CD4-positive, alpha-beta T cell (primary cell): ENCODE results near the gene HSDL1. TPM values are rescaled to one million over a fixed set of nuclear protein-coding genes. Genes with fewer than 3 reads are reported as not detected.

ENCODE experiments used
- ATAC-seq: fragments of 200-7000 bp; cut with Tn5 transposase; one replicate; pipeline ENCODE4 v1.10.0; 2022; ENCODE audit warnings: mild to moderate bottlenecking; ENCODE audit not compliant: poor library complexity
- CTCF ChIA-PET: fragments of 350-600 bp; sonication (Branson Sonifier 250); formaldehyde crosslinking; loops from one replicate; lab custom pipeline; 2021; ENCODE audit warnings: antibody characterized with exemption, inconsistent platforms; lab: Charles Lee
- POLR2A ChIA-PET: fragments of 350-600 bp; sonication (Branson Sonifier 250); formaldehyde crosslinking; loops from one replicate; lab custom pipeline; 2021; ENCODE audit warnings: antibody characterized with exemption, inconsistent platforms; lab: Charles Lee
- DNase-seq, 14 experiments: peaks; one replicate each; pipeline ENCODE4 v3.0.0-alpha.2; 2013 to 2020; ENCODE audit warnings: mixed read lengths in 2 of 14
- H3K27ac ChIP-seq, 2 donors: one replicate each; pipeline versions ENCODE4 v1.5.1 to v1.7.0; 2013; ENCODE audit warnings: low read length in 2 of 2, low read depth in 1 of 2, mild to moderate bottlenecking in 1 of 2
- H3K27me3 ChIP-seq, 2 experiments: 1 replicate in 1 of 2; 2 replicates in 1 of 2; pipeline versions ENCODE4 v1.6.1 to v1.7.0; 2013; ENCODE audit warnings: low read length in 2 of 2, control low read depth in 1 of 2, mild to moderate bottlenecking in 1 of 2, moderate library complexity in 1 of 2; ENCODE audit not compliant: insufficient read depth in 2 of 2, control insufficient read depth in 1 of 2
- H3K36me3 ChIP-seq: one replicate; pipeline ENCODE4 v1.6.1; 2013; ENCODE audit warnings: low read length, control low read depth; ENCODE audit not compliant: insufficient read depth
- H3K4me1 ChIP-seq: one replicate; pipeline ENCODE4 v1.6.1; 2013; ENCODE audit warnings: low read length, control low read depth; ENCODE audit not compliant: insufficient read depth
- H3K4me3 ChIP-seq: one replicate; pipeline ENCODE4 v1.5.1; 2013; ENCODE audit warnings: mild to moderate bottlenecking, low read length, moderate library complexity
- H3K9me3 ChIP-seq, 2 experiments: 1 replicate in 1 of 2; 2 replicates in 1 of 2; pipeline versions ENCODE4 v1.6.1 to v1.7.0; 2013; ENCODE audit warnings: low read length in 2 of 2, mild to moderate bottlenecking in 2 of 2, control low read depth in 1 of 2, moderate library complexity in 1 of 2; ENCODE audit not compliant: control insufficient read depth in 1 of 2, insufficient read depth in 1 of 2
- H3K27ac Mint-ChIP-seq: one replicate; pipeline ENCODE4 v1.8.0; 2020; ENCODE audit warnings: mixed read lengths
- H3K27me3 Mint-ChIP-seq: one replicate; pipeline ENCODE4 v1.8.0; 2021; ENCODE audit warnings: mixed read lengths
- H3K36me3 Mint-ChIP-seq: one replicate; pipeline ENCODE4 v1.8.0; 2021; ENCODE audit warnings: low read depth, mixed read lengths
- H3K4me1 Mint-ChIP-seq: one replicate; pipeline ENCODE4 v1.8.0; 2021; ENCODE audit warnings: low read depth, mixed read lengths
- H3K4me3 Mint-ChIP-seq: one replicate; pipeline ENCODE4 v1.8.0; 2020; ENCODE audit warnings: mild to moderate bottlenecking, mixed read lengths
- H3K9me3 Mint-ChIP-seq: one replicate; pipeline ENCODE4 v1.8.0; 2020; ENCODE audit warnings: mixed read lengths
- CTCF ChIP-seq: fragments of 200-600 bp; IDR thresholded peaks from one replicate; pipeline ENCODE4 v1.8.0; 2022; ENCODE audit warnings: antibody characterized with exemption, mild to moderate bottlenecking
- intact Hi-C, 2 experiments: fragments of 100-400 bp; cut with DNase I in 1 of 2; cut with micrococcal nuclease in 1 of 2; formaldehyde crosslinking; loops; one replicate each; pipeline versions ENCODE4 v1.15.1 to v1.9.0; 2023 to 2025; cut with DNase I, micrococcal nuclease
- total RNA-seq, 174 experiments: library from RNA in 2 of 174; stranded (reverse) in 2 of 174; gene quantifications; one replicate each; pipeline ENCODE4 v1.2.3 and lab custom pipeline; 2021 to 2026

Gene HSDL1
- total RNA-seq, 2 experiments from 2014 or later = 9.4 to 12.1 TPM

DNA sequence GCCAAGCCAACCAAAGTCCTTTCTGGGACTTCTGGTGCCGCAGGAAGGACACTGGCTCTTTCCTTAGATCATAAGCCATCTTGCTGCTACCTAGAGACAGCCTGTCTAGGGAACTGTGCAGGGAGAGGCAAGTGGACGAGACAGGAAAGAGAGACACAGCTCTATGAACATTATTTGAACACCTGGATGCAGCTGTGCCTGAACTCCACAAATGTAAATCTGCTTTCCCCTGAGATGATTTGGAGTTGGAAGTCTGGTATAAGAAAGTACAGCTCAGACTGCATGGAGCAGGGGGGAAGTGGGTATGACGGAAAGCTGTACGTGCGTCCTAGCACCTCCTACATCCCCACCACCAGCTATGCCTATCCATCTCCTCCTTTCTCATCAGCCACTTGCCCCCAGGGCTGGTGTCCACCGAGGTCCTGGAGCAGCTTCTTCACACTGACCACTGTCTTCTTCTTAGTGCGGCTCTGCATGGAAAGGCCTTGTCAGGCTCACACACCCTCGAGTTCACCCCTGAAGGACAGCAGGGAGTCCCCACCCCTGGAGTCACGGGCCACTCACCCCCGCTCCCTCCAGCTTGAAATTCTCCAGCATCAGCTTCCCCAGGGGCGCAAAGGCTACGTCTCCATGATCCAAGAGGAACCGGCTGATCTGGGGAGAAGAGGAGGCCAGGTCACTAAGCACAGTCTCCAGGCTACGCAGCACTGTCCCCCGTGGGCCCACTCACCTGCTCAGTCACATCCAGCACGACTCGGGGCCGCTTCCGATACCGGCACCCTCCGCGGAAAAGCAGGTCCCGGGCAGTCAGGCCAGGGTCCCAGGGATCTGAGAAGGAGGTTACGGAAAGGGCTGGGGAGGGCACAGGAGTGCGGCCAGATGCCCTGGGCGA, 37.9 kb upstream of the HSDL1 start:
- Mint-ChIP-seq H3K4me1 (peaks cover 29% of the 10 kb centered on the region), H3K27ac (no peak overlapping the region), H3K4me3 (peak overlapping the region; percentile 68), H3K9me3 (no peaks in the 10 kb centered on the region), H3K36me3 (peaks cover 41% of the 10 kb centered on the region), H3K27me3 (no peaks in the 10 kb centered on the region)
- ATAC-seq (no peak), DNase-seq (no peak)
- peaks cover 24% of the 10 kb centered on the region for H3K4me1 ChIP-seq
- ChIA-PET CTCF (no interaction called here), POLR2A (no interaction called here)
- no peak overlapping the region for H3K27ac ChIP-seq
- intact Hi-C loops = loop anchor here in 1 of 2 experiments (10.0 kb wide), 2 partner anchors 322 to 1622 kb away; partner anchors contain the start of gene MEAK7
- no peak for TF ChIP-seq CTCF
- no peak overlapping the region for H3K4me3 ChIP-seq
- H3K27me3 ChIP-seq = no peaks in the 10 kb centered on the region
- peaks cover 63% of the 10 kb centered on the region for H3K36me3 ChIP-seq
- no peaks in the 10 kb centered on the region for H3K9me3 ChIP-seq

- no peak for TF ChIP-seq CTCF
These were observed 37.1 kb upstream of the HSDL1 start for GRCh38 chr16:84182104-84182503.

DNA sequence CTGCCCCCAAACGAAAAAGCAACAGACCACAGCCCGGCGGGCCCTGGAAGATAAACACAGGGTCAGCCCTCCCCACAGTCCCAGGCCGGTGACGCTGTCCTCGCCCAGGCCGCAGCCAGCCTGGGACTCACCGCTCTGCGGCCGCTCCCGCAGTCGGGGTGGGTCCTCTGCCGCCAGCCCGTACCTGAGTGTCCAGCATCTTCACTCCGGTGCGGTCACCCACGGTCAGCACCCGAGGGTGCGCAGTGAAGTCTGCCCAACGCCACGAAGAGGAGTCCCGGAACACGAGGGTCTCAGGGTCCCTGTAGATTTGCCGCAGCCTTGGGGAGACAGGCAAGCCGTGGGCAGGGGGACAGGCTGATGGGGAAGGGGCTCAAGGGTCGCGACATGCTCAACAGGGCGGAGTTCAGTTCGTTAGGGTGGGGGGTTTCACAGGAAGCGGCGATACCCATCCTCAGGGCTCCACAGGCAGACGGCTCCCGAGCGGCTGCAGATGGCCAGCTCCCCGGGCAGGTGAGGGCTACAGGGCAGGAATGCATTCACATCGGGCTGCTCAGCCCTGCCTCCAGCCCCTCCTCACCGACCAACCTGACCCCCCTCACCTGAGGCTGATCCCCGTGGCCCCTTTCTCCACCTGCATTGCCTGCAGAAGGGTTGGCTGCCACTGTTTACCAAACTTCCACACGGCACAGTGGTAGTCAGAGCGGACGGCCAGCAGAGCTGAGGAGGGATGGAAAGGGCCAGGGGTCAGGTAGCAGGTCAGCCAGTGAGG, 36.4 kb upstream of the HSDL1 start:
- ChIA-PET POLR2A (no interaction called here), CTCF (no interaction called here)
- ATAC-seq (no peak), DNase-seq (no peak)
- peaks cover 20% of the 10 kb centered on the region for H3K4me1 Mint-ChIP-seq
- no peak for TF ChIP-seq CTCF
- H3K9me3 Mint-ChIP-seq = no peaks in the 10 kb centered on the region
- Histone ChIP-seq H3K27me3 (no peaks in the 10 kb centered on the region), H3K36me3 (peaks cover 63% of the 10 kb centered on the region), H3K9me3 (no peaks in the 10 kb centered on the region), H3K4me3 (no peak overlapping the region), H3K4me1 (peaks cover 16% of the 10 kb centered on the region), H3K27ac (no peak overlapping the region)
- no peak overlapping the region for H3K4me3 Mint-ChIP-seq
- no peaks in the 10 kb centered on the region for H3K27me3 Mint-ChIP-seq
- no peak overlapping the region for H3K27ac Mint-ChIP-seq
- H3K36me3 Mint-ChIP-seq = peaks cover 42% of the 10 kb centered on the region
- intact Hi-C loops = loop anchor here in 1 of 2 experiments (10.0 kb wide), 2 partner anchors 323 to 1623 kb away; partner anchors contain the start of gene MEAK7

More at GRCh38 chr16:84182104-84182503, 37.1 kb upstream of the HSDL1 start:
- H3K36me3 Mint-ChIP-seq = peaks cover 45% of the 10 kb centered on the region
- no peak overlapping the region for H3K27ac Mint-ChIP-seq
- no peak for ATAC-seq
- no peak overlapping the region for H3K4me3 Mint-ChIP-seq
- POLR2A ChIA-PET = no interaction called here
- CTCF ChIA-PET = no interaction called here
- Histone ChIP-seq H3K36me3 (peaks cover 63% of the 10 kb centered on the region), H3K4me1 (peaks cover 21% of the 10 kb centered on the region), H3K27ac (no peak overlapping the region), H3K4me3 (no peak overlapping the region), H3K9me3 (no peaks in the 10 kb centered on the region), H3K27me3 (no peaks in the 10 kb centered on the region)
- DNase-seq = no peak
- peaks cover 28% of the 10 kb centered on the region for H3K4me1 Mint-ChIP-seq
- no peaks in the 10 kb centered on the region for H3K9me3 Mint-ChIP-seq
- intact Hi-C loops = loop anchor here in 1 of 2 experiments (10.0 kb wide), 2 partner anchors 323 to 1623 kb away; partner anchors contain the start of gene MEAK7
- H3K27me3 Mint-ChIP-seq = no peaks in the 10 kb centered on the region
